A673 (cell line): ENCODE measurements around the gene ZNF334.

Experiments used
- EZH2 ChIP-seq: fragments of 200-600 bp; sonication (generic); IDR thresholded peaks from 2 replicates; pipeline ENCODE4 v1.6.1; 2017; ENCODE audit warnings: borderline replicate concordance, low read depth, mild to moderate bottlenecking, mixed read lengths, antibody characterized with exemption, low read length; ENCODE audit not compliant: poor library complexity, severe bottlenecking
- TF ChIP-seq, protein P1 (sequence below): fragments of 300-800, 200-600 bp; sonication (generic); conservative IDR thresholded peaks from 2 replicates; pipeline ENCODE4 v1.5.1; 2017; ENCODE audit warnings: low read depth, mild to moderate bottlenecking, antibody characterized with exemption, low read length, moderate library complexity, mixed read lengths

DNA sequence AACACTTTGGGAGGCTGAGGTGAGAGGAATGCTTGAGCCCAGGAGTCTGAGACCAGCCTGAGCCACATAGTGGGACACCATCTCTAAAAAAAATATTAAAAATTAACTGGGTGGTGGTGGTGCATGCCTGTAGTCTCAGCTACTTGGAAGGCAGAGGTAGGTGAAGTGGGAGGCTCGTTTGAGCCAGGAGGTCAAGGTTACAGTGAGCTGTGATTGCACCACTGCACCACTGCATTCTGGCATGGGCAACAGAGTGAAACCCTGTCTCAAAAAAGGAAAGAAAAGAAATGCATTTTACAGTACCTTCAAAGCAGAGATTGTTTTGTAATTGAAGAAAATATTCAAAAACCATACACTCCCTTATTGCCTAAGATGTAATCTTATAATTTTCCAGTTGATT is 30.6 kb upstream of the ZNF334 start:
- TF ChIP-seq, protein P1, sequence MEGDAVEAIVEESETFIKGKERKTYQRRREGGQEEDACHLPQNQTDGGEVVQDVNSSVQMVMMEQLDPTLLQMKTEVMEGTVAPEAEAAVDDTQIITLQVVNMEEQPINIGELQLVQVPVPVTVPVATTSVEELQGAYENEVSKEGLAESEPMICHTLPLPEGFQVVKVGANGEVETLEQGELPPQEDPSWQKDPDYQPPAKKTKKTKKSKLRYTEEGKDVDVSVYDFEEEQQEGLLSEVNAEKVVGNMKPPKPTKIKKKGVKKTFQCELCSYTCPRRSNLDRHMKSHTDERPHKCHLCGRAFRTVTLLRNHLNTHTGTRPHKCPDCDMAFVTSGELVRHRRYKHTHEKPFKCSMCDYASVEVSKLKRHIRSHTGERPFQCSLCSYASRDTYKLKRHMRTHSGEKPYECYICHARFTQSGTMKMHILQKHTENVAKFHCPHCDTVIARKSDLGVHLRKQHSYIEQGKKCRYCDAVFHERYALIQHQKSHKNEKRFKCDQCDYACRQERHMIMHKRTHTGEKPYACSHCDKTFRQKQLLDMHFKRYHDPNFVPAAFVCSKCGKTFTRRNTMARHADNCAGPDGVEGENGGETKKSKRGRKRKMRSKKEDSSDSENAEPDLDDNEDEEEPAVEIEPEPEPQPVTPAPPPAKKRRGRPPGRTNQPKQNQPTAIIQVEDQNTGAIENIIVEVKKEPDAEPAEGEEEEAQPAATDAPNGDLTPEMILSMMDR: no peak
- no peak for TF ChIP-seq EZH2
